NCI-H1417 treated with DMSO at 0.1 percent for 48 hours (cell line): Measurements from ENCODE around the gene PFKL.

Experiments used
- DNase-seq: peaks from one replicate; lab custom pipeline; 2025; lab: John Stamatoyannopoulos, UW

The PFKL gene

GRCh38 chr21:44365251-44365966, 65.6 kb downstream of the PFKL start:
- no peak for DNase-seq

GRCh38 chr21:44365967-44366585, 66.2 kb downstream of the PFKL start:
- no peak for DNase-seq

- DNase-seq = no peak
Observed at GRCh38 chr21:44366586-44367211, 66.8 kb downstream of the PFKL start.

- no peak for DNase-seq
Observed at GRCh38 chr21:44368711-44369446, 69.0 kb downstream of the PFKL start.

- no peak for DNase-seq
Observed at GRCh38 chr21:44370027-44370735, 70.3 kb downstream of the PFKL start.

GRCh38 chr21:44370786-44371410, 71.0 kb downstream of the PFKL start:
- no peak for DNase-seq

GRCh38 chr21:44371596-44371995, 71.7 kb downstream of the PFKL start:
- DNase-seq = no peak

- DNase-seq = no peak
Observed at GRCh38 chr21:44372616-44373015, 72.8 kb downstream of the PFKL start.

- no peak for DNase-seq
Observed at GRCh38 chr21:44374601-44375280, 74.9 kb downstream of the PFKL start.

GRCh38 chr21:44375281-44375651, 75.4 kb downstream of the PFKL start:
- no peak for DNase-seq

GRCh38 chr21:44375761-44376241, 75.9 kb downstream of the PFKL start:
- no peak for DNase-seq

- no peak for DNase-seq
Observed at GRCh38 chr21:44376606-44377005, 76.8 kb downstream of the PFKL start.
